ENCODE measurements around the gene INSIG1.

Gene INSIG1

DNA sequence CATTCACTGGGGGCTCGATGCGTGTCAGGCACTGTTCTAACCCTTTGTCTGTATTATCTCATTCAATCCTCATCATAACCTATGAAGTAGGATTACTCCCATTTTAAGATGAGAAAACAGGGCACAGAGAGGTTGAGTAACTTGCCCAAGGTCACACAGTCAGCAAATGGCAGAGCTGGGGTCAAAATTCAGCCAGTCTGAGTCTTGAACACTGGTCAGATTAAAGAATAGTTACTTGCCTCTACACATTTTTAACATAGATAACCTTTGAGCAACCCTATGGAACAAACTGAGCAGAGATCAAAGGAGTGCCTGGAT lies 27.2 kb downstream of the INSIG1 start:
- no peak for DNase-seq (ENCODE audit: low spot score)
- FAIRE-seq, result no peak

DNA sequence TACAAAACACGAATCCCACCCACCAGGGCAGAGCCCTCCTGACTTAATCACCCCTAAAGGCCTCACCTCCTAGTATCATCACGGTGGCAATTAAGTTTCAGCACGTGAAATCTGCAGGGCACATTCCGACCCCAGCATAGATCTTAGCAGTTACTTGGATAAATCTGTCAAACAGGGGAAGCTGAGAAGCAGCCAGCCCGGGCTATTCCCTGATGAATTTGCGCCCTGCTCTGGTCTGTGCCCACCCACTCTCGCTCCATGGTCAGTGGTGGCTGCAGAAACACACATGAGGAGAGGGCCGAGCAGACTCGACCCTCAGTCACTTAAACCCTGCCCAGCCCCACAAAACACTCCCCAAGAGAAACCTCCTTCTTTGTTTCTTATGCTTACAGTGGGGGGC lies 28.7 kb downstream of the INSIG1 start:
- DNase-seq (ENCODE audit: low spot score), result no peak
- no peak for FAIRE-seq

DNA sequence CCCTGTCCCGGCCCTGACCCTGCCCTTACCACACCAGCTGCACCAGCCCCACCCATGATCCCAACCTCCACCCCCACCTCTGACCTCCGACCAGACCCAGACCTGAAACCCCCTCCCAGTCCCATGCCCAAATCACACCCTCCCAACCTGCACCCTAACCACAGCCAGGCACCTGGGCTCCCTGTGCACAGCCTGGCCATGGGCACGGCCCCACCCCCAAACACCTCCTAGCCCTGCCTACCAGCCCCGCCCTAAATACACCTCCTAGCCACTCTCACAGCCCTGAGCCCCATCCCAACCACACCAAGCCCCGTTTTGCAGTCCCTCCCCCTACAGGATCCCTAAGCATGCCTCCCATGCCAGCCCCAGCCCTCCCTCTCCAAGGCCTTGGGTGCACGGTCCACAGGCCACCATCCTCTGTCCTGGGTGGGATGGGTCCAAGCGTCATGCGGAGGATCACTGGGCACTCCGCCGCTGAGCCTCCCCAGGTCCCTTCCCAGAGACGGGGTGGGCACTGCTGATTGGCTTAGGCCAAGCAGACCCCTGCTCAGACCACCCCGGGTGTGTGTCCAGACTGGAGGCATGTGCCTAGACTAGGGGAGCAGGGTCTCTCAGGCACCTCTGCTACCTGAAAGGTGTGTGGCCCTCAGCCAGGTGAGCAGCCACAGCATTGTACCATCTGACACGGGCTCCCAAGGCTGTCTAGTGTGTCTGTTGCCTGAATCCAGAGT lies 30.1 kb downstream of the INSIG1 start:
- FAIRE-seq (no peak), DNase-seq (ENCODE audit: low spot score) (no peak)

DNA sequence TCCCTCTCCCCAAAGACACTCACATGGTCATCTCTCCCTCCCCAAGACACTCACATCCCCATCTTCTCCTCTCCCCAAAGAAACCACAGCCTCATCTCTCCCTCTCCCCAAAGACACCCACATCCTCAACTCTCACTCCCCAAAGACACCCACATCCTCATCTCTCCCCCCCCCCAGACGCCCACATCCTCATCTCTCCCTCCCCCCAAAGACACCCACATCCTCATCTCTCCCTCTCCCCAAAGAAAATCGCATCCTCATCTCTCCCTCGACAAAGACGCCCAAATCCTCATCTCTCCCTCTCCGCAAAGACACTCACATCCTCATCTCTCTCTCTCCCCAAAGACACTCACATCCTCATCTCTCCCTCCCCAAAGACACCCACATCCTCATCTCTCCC lies 31.5 kb downstream of the INSIG1 start:
- FAIRE-seq (no peak), DNase-seq (ENCODE audit: low spot score) (no peak)

DNA sequence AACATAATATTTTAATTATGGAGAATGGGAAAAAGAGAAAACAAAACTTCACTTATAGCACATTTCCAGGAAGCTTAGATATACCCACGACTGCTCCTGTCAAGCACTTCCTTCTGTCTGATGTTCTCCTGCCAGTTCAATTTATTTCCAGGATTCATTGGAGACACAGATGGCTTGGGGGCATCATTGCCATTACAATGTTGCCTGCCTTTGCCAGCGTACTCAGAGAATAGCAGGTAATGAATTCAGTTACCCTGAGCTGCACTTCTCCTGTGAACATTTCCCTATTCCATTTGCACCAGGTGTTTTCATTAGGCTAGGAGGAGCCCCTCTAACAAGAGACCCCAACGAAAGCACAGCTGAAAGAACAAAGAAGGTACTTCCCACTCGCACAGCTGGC lies 33.7 kb downstream of the INSIG1 start:
- DNase-seq (ENCODE audit: low spot score) (no peak), FAIRE-seq (no peak)

DNA sequence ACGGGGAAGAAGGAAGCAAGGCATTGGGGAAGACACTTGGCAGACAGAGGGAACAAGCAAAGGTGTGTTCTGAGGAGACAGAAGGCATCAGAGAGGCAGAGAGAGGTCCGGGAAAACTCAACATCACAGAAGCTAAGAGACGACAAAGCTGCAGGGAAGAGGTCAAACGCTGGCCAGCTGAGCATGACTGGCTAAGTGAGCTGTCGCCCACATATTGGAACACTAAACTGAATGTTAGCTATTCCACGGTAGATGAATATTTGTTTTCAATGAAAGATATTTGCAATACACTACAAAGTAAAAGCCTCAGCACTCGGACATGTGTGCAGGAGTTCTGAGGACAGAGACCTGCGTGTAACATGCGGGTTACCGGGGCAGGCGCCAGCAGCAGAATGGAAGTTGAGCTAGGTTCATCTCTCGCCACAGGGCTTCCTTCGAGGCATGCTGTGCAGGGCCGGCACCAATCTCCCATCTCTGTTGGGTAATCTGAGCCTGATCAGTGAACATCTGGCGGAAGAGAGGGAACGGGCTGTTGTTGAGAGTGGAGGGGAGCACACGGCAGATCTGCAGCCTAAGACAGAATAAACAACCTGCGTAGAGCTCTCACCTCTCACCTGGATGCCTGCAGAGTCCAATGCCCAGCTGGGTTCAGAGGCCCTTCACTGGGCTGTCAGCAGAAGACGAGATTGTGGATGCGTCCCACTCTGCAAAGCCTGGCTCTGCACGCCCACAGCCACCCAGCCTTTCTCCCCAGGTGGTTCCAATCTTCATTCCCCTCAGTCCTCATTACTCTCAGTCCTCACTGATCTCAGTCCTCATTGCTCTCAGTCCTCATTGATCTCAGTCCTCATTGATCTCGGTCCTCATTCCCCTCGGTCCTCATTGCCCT lies 35.9 kb downstream of the INSIG1 start:
- FAIRE-seq, result no peak

DNA sequence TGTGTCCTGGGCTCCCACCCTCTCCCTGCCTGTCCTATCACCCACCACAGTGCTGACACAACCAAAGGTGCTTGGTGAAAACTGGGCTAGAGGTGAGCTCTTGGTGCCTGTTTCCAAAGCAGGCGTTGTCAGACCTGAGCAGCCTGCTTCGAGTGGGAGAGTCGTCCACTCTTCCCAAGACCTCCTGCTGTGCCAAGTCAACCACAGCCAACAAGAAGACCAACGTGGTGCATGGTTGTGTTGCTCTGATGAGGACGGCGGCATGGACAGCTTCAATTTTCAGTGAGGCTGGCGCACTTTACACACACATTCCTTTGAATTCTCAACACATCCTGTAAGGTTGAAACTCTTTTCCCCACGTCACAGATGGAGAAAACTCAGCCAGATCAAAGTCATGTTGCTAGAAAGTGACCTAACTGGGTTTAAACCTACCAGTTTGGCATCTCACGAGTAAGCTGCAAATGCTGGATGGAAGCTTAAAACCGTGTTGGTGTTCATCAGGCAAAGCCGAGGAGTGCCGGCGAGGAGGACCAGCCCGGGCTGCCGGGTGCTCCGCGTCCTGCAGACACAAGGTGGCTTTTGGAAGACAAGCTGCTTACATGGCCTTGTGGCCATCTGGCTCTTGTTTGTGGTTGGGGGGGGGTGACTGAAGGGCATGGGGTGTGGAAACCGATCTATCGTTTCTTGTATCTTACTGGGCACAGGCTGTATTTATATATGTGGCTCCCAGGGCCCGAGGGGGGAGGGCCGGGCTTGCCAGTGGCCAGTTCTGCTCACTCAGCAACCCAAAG lies 39.3 kb downstream of the INSIG1 start:
- FAIRE-seq (no peak), DNase-seq (ENCODE audit: low spot score) (no peak)

More for the DNA sequence above, 35.9 kb downstream of the INSIG1 start:
- DNase-seq (ENCODE audit: low spot score), result no peak

DNA sequence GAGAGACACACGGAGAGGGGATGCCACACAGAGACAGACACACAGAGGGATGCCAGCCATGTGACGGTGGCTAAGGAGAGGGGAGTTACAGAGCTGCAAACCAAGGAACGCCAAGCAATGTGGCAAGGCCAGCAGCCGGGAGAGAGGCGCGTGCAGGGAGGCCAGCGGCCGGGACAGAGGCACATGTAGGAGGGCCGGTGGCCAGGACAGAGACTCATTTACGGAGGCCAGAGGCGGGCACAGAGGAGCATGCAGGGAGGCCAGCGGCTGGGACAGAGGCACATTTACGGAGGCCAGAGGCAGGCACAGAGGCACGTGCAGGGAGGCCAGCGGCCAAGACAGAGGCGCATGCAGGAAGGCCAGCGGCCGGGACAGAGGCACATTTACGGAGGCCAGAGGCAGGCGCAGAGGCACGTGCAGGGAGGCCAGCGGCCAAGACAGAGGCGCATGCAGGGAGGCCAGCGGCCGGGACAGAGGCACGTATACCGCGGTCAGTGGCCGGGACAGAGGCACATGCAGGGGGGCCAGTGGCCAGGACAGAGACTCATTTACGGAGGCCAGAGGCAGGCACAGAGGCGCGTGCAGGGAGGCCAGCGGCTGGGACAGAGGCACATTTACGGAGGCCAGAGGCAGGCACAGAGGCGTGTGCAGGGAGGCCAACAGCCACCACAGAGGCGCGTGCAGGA lies 40.4 kb downstream of the INSIG1 start:
- DNase-seq (ENCODE audit: low spot score), result no peak
- FAIRE-seq, result no peak

DNA sequence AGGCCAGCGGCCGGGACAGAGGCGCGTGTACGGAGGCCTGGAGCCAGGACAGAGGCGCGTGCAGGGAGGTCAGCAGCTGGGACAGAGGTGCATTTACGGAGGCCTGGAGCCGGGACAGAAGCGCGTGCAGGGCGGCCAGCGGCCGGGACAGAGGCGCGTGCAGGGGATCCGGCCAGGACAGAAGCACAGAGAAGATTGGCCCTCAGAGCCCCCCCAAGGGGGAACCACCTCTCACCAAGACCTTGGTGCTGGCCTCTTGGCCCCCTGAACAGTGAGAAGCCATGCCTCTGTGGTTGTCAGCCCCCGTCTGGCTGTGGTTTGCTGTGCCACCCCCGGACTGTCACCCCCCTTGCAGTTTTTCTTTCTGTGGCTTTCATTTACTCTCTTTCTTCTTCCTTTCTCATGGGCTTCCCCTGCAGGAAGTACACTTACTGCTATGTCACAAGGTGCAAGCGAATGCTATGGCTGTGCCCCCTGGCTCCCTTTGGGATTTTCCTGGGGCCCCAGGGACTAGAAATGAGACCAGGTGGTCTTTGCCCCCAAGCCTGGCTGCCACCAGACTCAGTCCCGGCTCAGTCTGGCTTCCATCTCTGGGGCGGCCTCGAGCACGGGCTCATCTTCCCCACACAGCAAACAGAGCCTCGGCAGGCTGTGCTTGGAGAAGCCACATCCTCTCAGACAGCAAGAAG lies 41.1 kb downstream of the INSIG1 start:
- no peak for FAIRE-seq
- DNase-seq (ENCODE audit: low spot score), result no peak

DNA sequence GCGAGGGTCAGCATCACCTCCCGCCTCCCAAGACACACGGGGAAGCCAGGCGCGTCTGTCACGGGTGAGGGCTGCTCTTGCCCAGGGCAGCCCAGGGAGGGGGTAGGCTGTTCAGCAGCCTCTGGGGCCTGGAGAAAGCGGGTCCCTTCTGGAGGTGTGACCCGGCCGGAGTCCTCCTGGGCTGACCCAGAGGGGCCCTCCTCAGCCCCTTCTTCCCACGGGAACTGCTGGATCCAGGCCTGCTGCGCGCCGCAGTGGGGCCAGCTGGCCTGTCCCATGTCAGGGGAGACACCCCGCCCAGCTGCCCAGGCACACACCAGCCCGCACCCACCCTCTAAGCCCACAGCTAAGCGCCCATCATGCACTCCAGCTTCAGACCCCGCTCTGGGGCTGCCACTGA lies 41.8 kb downstream of the INSIG1 start:
- no peak for FAIRE-seq
- DNase-seq (ENCODE audit: low spot score), result no peak

DNA sequence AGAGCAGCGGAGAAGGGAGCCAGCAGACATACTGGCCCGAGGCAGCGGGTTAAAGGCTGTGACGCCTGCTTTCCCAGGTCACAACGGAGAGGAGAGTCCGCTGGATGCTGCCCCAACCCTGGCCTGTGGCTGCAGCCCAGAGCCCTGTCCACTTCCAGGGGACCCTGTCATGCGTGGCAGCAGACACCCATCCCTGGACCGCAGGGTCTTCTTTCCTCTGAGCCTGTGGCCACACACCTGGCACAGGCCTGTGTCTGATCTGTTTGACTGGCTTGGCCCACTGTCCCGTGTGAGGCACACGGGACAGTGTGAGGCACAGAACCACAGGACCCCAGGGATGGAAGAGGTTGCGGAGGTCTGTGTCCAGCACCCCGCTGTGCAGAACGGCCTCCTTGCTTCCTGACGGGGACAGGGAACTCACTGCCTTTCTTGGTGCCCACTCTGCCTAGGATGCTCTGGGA lies 42.4 kb downstream of the INSIG1 start:
- no peak for DNase-seq (ENCODE audit: low spot score)
- no peak for FAIRE-seq

DNA sequence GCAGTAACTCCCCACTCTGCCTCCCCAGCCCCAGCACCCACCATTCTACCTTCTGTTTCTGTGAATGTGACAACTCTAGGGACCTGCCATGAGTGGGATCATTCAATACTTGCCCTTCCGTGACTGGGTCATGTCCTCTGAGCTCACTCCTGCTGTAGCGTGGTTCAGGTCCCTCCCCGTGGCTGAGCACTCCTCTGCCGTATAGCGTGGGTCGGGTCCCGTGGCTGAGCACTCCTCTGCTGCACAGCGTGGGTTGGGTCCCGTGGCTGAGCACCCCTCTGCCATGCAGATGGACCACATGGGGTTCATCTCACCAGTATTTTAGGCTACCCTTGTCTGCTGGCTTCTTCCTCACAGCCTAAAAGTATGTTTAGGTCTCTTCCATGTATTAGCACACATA lies 43.0 kb downstream of the INSIG1 start:
- no peak for FAIRE-seq
- no peak for DNase-seq (ENCODE audit: low spot score)

DNA sequence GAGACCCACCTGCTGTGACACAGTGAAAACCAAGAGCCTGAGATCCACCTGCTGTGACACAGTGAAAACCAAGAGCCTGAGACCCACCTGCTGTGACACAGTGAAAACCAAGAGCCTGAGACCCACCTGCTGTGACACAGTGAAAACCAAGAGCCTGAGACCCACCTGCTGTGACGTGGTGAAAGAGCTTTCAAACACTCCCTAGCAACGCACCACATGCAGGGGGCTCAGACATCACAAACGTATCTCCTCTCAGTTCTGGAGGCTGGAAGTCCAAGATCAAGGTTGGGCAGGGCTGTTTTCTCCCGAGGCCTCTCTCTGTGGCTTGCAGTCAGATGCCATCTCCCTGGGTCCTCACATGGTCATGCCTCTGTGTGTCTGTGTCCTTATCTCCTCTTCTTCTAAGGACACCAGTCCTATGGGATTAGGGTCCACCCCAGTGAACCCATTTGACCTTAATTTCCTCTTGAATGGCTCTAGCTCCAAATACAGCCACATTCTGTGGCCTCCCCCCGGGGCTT lies 43.8 kb downstream of the INSIG1 start:
- FAIRE-seq (no peak), DNase-seq (ENCODE audit: low spot score) (no peak)

DNA sequence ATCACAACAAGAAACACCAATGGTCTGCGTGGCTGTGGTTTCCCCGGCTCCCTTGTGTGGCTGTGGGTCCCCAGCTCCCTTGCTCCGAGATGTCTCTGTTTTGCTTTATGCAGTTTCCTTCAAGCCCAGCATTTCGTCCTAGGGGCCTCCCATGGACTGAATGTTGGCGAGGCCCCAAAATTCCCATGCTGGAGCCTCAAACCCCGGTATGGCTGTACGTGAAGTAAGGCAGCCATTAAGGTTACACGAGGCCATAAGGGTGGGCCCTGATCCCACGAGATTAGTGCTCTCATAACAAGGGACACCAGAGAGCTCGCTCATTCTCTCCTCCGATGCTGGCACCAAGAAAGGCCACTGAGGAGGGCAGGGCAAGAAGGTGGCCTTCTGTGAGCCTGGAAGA lies 44.6 kb downstream of the INSIG1 start:
- no peak for DNase-seq (ENCODE audit: low spot score)
- FAIRE-seq, result no peak

DNA sequence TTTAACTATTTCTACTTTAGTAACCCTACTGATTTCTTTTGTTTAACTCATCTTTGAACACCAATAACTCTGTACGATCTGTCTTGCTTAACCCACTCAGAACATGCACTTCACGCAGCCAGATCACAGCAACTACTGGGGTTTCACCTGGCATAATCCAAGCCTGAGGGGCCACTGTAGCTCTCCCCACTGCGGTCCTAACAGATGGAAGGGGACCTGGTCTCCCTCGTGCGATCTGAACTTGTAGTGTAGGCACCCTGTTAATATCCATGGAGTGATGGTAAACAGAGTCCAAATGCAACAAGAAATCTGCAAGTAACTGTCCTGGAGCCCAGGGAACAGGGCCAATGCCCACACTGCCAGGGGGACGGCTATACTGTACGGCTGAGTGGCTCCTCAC lies 45.5 kb downstream of the INSIG1 start:
- DNase-seq (ENCODE audit: low spot score) (no peak), FAIRE-seq (no peak)

DNA sequence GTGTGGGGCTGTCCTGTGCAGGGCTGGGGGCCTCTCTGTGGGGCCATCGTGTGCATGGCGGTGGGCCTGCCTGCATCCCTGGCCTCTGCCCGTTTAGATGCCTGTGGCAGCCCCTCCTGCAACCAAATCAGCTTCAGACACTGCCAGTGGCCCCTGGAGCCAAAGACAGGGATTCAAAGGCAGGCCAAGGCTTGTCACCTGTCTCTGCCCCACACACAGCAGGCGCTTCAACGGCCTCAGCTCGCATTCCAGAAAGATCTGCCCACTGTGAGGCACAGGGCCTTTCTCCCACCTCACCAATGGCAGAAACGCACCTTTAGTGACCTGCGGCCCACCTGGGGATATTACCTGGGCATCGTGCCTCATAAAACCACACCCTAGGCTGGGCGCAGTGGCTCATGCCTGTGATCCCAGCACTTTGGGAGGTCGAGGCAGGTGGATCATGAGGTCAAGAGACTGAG lies 46.0 kb downstream of the INSIG1 start:
- no peak for FAIRE-seq

DNA sequence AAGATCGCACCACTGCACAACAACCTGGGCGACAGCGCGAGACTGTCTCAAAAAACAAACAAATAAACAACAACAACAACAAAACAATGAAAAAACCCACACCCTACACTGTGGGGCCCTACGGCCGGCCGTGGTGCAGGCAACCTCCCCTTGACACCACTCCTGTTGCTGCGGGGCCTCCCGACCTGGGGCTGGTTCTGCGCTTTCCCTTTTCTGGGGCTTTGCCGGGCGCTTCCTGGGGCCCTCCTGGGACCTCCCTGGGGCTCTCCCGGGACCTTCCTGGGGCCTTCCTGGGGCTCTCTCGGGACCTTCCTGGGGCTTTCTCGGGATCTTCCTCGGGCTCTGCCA lies 46.6 kb downstream of the INSIG1 start:
- FAIRE-seq (no peak), DNase-seq (ENCODE audit: low spot score) (no peak)

More for the DNA sequence above, 46.0 kb downstream of the INSIG1 start:
- no peak for DNase-seq (ENCODE audit: low spot score)

DNA sequence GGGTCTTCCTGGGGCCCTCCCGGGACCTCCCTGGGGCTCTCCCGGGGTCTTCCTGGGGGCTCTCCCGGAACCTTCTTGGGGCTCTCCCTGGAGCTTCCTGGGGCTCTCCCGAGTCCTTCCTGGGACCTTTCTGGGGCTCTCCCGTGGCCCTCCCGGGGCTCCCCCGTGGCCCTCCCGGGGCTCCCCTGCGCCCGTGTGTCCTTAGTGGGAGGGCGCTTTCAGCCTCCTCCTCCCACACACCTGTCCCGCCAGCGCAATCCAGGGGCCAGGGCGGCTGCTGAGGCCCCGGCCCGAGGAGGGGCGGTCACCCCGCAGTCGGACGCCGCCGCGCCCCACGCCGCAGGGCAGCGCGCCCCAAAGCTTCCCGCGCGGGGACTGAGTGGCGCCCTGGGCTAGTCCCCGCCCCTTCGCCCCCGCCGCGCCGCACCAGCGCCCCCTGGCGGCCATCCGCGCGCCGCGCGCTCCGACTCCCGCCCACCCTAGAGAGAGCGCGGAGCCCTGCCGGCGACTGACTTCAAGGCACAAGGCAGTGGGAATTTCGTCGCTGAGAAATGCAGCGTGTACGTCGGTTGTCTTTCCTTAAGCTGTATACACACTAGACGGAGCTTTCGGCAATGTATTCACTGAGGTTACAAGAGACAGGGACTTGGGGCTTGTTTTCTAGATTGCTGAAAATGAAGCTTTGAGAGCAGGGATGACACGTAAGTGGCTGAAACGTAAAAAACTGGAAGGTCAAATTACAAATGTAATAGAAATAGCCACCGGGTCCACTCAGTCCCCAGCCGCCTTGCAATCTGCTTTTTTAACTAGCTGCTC lies 47.1 kb downstream of the INSIG1 start:
- FAIRE-seq, result no peak
- DNase-seq (ENCODE audit: low spot score), result peak; percentile 62

DNA sequence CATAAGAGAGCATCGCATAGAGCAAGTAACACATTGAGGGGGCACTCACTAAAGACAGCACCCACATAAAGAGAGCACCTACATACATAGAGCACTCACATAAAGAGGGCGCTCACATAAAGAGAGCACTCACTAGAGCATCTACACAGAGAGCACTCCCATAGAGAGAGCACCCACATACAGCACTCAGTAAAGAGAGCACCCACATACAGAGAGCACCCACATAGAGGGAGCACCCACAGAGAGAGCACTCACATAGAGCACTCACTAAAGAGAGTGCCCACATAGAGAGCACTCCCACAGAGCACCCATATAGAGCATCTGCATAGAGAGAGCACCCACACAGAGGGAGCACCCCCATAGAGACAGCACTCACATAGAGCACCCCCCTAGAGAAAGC lies 47.8 kb downstream of the INSIG1 start:
- FAIRE-seq (no peak), DNase-seq (ENCODE audit: low spot score) (no peak)

DNA sequence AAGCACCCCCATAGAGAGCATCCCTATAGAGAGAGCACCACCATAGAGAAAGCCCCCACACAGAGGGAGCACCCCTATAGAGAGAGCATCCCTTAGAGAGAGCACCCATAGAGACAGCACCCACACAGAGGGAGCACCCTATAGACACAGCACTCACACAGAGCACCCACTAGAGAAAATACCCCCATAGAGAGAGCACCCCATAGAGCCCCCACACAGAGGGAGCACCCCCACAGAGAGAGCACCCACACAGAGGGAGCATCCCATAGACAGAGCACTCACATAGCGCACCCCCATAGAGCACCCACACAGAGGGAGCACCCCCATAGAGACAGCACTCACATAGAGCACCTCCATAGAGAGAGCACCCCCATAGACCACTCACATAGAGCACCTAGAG lies 48.6 kb downstream of the INSIG1 start:
- DNase-seq (ENCODE audit: low spot score), result no peak
- no peak for FAIRE-seq

Data from urothelium cell line (cell line).